DND-41 (cell line): ENCODE measurements around the gene MRO.

Source experiments
- ATAC-seq: fragments of 200-7000 bp; cut with Tn5 transposase; 3 replicates; pipeline ENCODE4 v1.9.1; 2021; ENCODE audit warnings: low read depth; ENCODE audit not compliant: insufficient read depth
- DNase-seq: peaks from one replicate; pipeline ENCODE4 v3.0.0-alpha.2; 2020
- H2AFZ ChIP-seq: 2 replicates; pipeline ENCODE4 v1.6.0; 2012; ENCODE audit warnings: low read depth, low read length
- H3K27ac ChIP-seq: 2 replicates; pipeline ENCODE4 v1.5.1; 2012; ENCODE audit warnings: low read length, inconsistent platforms
- H3K27me3 ChIP-seq: fragments of 200-600 bp; sonication (generic); 2 replicates; pipeline ENCODE4 v1.6.0; 2012; ENCODE audit warnings: low read length, mild to moderate bottlenecking, inconsistent platforms; ENCODE audit not compliant: insufficient read depth, poor library complexity
- H3K36me3 ChIP-seq: 2 replicates; pipeline ENCODE4 v1.5.1; 2012; ENCODE audit warnings: low read length, inconsistent platforms; ENCODE audit not compliant: insufficient read depth
- H3K4me1 ChIP-seq: 2 replicates; pipeline ENCODE4 v1.5.1; 2012; ENCODE audit warnings: mild to moderate bottlenecking, low read length; ENCODE audit not compliant: insufficient read depth
- H3K4me2 ChIP-seq: 2 replicates; pipeline ENCODE4 v1.6.0; 2012; ENCODE audit warnings: mild to moderate bottlenecking, moderate library complexity, low read length, inconsistent platforms; ENCODE audit not compliant: insufficient read depth
- H3K4me3 ChIP-seq, 2 experiments: fragments of 200-600 bp in 1 of 2; shearing (Covaris generic) in 1 of 2; 2 replicates each; pipeline ENCODE4 v1.5.1; 2012 to 2016; ENCODE audit warnings: inconsistent platforms in 2 of 2, low read length in 2 of 2, mild to moderate bottlenecking in 2 of 2, low read depth in 1 of 2, moderate library complexity in 1 of 2
- H3K79me2 ChIP-seq: 2 replicates; pipeline ENCODE4 v1.6.0; 2012; ENCODE audit warnings: low read length, inconsistent platforms; ENCODE audit not compliant: insufficient read depth
- H3K9ac ChIP-seq: 2 replicates; pipeline ENCODE4 v1.6.0; 2012; ENCODE audit warnings: low read depth, mild to moderate bottlenecking, inconsistent platforms, low read length, moderate library complexity
- H3K9me3 ChIP-seq: 2 replicates; pipeline ENCODE4 v1.5.1; 2012; ENCODE audit warnings: low read length, moderate library complexity, mild to moderate bottlenecking, inconsistent platforms; ENCODE audit not compliant: insufficient read depth, severe bottlenecking
- H4K20me1 ChIP-seq: 2 replicates; pipeline ENCODE4 v1.6.0; 2012; ENCODE audit warnings: low read length; ENCODE audit not compliant: insufficient read depth
- EZH2 ChIP-seq: IDR thresholded peaks from 3 replicates; pipeline ENCODE4 v1.6.1; 2012; ENCODE audit warnings: borderline replicate concordance, low read depth, mild to moderate bottlenecking, moderate library complexity, low read length, inconsistent platforms; ENCODE audit not compliant: severe bottlenecking
- TF ChIP-seq, protein P1 (sequence below): IDR thresholded peaks from 2 replicates; pipeline ENCODE4 v1.5.1; 2012; ENCODE audit warnings: borderline replicate concordance, low read length, moderate library complexity, mild to moderate bottlenecking; ENCODE audit not compliant: poor library complexity, severe bottlenecking; ENCODE audit errors: extremely low read depth

Gene MRO

DNA sequence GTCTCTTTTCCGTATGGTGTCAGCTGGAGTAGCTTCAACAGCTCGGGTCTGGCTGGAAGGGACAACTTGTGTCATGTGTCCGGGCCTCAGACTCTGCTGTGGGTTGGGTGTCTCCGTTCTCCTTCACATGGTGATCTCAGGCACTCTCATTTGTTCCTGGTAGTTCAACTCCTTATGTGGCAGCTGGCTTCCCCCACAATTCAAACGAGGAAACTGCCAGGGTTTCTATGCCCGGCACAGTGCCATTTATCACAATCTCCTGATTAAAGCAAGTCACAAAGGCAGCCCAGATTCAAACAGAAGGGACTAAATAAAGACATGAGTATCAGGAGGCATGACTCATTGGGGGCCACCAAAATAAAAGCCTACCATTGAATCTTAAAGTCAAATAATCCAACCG, 22.7 kb downstream of the MRO start:
- DNase-seq = no peak
- Histone ChIP-seq H3K9me3 (no peaks in the 10 kb centered on the region), H3K4me1 (no peaks in the 10 kb centered on the region), H2AFZ (no peak overlapping the region), H4K20me1 (no peaks in the 10 kb centered on the region), H3K4me2 (no peak overlapping the region), H3K27me3 (peaks cover 3% of the 10 kb centered on the region), H3K4me3 (no peak overlapping the region), H3K27ac (no peak overlapping the region), H3K79me2 (no peaks in the 10 kb centered on the region), H3K9ac (no peak overlapping the region), H3K36me3 (no peaks in the 10 kb centered on the region)
- TF ChIP-seq, protein P1, sequence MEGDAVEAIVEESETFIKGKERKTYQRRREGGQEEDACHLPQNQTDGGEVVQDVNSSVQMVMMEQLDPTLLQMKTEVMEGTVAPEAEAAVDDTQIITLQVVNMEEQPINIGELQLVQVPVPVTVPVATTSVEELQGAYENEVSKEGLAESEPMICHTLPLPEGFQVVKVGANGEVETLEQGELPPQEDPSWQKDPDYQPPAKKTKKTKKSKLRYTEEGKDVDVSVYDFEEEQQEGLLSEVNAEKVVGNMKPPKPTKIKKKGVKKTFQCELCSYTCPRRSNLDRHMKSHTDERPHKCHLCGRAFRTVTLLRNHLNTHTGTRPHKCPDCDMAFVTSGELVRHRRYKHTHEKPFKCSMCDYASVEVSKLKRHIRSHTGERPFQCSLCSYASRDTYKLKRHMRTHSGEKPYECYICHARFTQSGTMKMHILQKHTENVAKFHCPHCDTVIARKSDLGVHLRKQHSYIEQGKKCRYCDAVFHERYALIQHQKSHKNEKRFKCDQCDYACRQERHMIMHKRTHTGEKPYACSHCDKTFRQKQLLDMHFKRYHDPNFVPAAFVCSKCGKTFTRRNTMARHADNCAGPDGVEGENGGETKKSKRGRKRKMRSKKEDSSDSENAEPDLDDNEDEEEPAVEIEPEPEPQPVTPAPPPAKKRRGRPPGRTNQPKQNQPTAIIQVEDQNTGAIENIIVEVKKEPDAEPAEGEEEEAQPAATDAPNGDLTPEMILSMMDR = no peak
- no peak for ATAC-seq

DNA sequence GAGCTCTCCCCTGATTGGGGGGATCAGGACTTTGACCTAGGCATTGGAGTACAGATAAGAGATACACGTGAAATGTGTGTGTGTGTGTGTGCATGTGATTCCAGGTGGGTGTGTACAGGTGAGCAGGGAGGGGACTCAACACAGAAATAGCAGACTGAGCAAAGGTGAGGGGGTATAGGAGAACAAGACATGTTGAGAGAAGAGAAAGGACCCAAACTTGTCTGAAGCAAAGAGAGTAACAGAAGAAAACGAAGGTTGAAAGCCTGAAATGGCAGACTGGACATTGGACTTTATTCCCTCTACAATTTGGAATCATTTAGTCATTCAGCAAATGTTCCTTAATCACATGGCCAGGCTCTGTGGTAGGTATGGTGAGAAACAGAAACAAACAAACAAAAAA, 23.3 kb downstream of the MRO start:
- no peak overlapping the region for H3K4me2 ChIP-seq
- no peaks in the 10 kb centered on the region for H4K20me1 ChIP-seq
- H3K4me1 ChIP-seq = no peaks in the 10 kb centered on the region
- H2AFZ ChIP-seq = no peak overlapping the region
- no peaks in the 10 kb centered on the region for H3K36me3 ChIP-seq
- H3K79me2 ChIP-seq = no peaks in the 10 kb centered on the region
- TF ChIP-seq, protein P1 = no peak
- no peak for TF ChIP-seq EZH2
- no peak for ATAC-seq
- H3K4me3 ChIP-seq = no peak overlapping the region
- H3K9me3 ChIP-seq = no peaks in the 10 kb centered on the region
- DNase-seq = no peak
- H3K27me3 ChIP-seq = peaks cover 3% of the 10 kb centered on the region
- H3K9ac ChIP-seq = no peak overlapping the region
- no peak overlapping the region for H3K27ac ChIP-seq

DNA sequence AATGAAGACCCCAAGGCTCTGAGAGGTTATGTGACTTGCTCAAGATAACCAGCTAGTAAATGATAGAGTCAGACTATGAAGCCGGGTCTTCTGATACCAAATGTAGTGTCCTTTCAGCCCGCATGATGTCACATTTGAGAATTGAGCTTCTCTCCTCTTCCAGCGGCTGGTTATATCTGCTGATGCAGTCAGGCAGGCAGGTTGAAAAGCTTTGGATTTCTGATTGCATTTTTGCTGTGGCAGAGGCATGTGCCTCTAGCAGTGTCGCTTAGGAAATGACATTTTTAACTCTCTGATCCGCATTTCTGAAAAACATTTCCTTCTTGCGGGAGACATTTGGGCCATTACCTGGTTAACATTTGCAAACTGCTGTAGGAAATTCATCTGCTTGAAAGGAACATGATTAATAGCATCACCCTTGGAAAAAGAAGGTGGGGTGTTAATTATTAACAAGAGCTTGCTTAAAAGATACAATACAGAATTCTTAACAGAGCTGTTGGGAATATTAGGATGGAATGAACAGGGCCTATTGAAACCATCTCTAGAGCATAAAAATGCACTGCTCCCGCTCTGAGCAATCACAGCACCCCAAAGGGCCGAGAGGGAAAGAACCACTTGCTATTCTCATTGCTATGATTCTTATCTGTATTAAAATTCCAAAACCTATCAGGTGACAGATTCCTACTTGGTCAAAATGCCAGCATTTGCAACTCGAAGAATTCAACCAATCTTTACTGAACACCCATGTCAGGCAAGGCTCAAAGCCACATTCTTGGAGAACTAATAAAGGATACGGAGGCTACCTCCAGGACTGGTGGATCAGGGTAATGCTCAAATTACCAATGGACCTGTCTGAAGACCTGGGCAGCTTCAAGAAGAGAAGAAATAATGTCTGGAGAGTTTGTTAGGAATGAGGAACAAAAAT, 25.9 kb downstream of the MRO start:
- Histone ChIP-seq H4K20me1 (no peaks in the 10 kb centered on the region), H3K27me3 (peaks cover 3% of the 10 kb centered on the region), H3K4me1 (no peaks in the 10 kb centered on the region), H3K4me2 (no peak overlapping the region), H3K9ac (no peak overlapping the region), H2AFZ (no peak overlapping the region), H3K36me3 (no peaks in the 10 kb centered on the region), H3K4me3 (no peak overlapping the region), H3K79me2 (no peaks in the 10 kb centered on the region), H3K9me3 (no peaks in the 10 kb centered on the region), H3K27ac (no peak overlapping the region)
- no peak for ATAC-seq
- no peak for DNase-seq
- TF ChIP-seq, protein P1 = no peak
- no peak for TF ChIP-seq EZH2
